KMS-11 (cell line): ENCODE data around the gene CCDC92B.

Experiments used
- H2AFZ ChIP-seq: fragments of 200-600 bp; sonication (generic); 2 replicates; pipeline ENCODE4 v1.6.1; 2016; ENCODE audit warnings: antibody characterized with exemption, mixed run types, low read depth
- H3K27ac ChIP-seq: fragments of 200-600 bp; sonication (generic); 2 replicates; pipeline ENCODE4 v1.6.1; 2016; ENCODE audit warnings: mild to moderate bottlenecking, mixed run types
- H3K27me3 ChIP-seq: fragments of 200-600 bp; sonication (generic); 2 replicates; pipeline ENCODE4 v1.6.1; 2017; ENCODE audit warnings: mild to moderate bottlenecking, low read depth, mixed run types, moderate library complexity; ENCODE audit not compliant: insufficient read depth
- H3K36me3 ChIP-seq: fragments of 200-600 bp; sonication (generic); 2 replicates; pipeline ENCODE4 v1.6.1; 2017; ENCODE audit warnings: mild to moderate bottlenecking, mixed run types; ENCODE audit not compliant: insufficient read depth
- H3K4me1 ChIP-seq: fragments of 200-600 bp; sonication (generic); 2 replicates; pipeline ENCODE4 v1.6.1; 2016; ENCODE audit warnings: mild to moderate bottlenecking, low read depth, mixed run types; ENCODE audit not compliant: poor library complexity, severe bottlenecking
- H3K4me2 ChIP-seq: fragments of 200-600 bp; sonication (generic); 2 replicates; pipeline ENCODE4 v1.7.0; 2016; ENCODE audit warnings: mild to moderate bottlenecking, mixed run types
- H3K4me3 ChIP-seq: fragments of 200-600 bp; sonication (generic); IDR thresholded peaks from 2 replicates; pipeline ENCODE4 v1.6.1; 2017; ENCODE audit warnings: low read depth, low read length, mixed read lengths; ENCODE audit not compliant: insufficient read depth
- H3K79me2 ChIP-seq: fragments of 200-600 bp; sonication (generic); 2 replicates; pipeline ENCODE4 v1.6.1; 2016; ENCODE audit warnings: low read depth, mixed run types; ENCODE audit not compliant: insufficient read depth
- H3K9ac ChIP-seq: fragments of 200-600 bp; sonication (generic); 2 replicates; pipeline ENCODE4 v1.6.1; 2016; ENCODE audit warnings: mild to moderate bottlenecking, mixed run types
- H4K20me1 ChIP-seq: fragments of 200-600 bp; sonication (generic); 2 replicates; pipeline ENCODE4 v1.6.1; 2016; ENCODE audit warnings: mild to moderate bottlenecking, mixed run types; ENCODE audit not compliant: insufficient read depth
- TF ChIP-seq, protein P1 (sequence below): fragments of 200-600 bp; sonication (generic); conservative IDR thresholded peaks from 2 replicates; pipeline ENCODE4 v1.6.1; 2017; ENCODE audit warnings: low read depth, mild to moderate bottlenecking, antibody characterized with exemption, low read length, moderate library complexity, mixed read lengths

Gene CCDC92B

DNA sequence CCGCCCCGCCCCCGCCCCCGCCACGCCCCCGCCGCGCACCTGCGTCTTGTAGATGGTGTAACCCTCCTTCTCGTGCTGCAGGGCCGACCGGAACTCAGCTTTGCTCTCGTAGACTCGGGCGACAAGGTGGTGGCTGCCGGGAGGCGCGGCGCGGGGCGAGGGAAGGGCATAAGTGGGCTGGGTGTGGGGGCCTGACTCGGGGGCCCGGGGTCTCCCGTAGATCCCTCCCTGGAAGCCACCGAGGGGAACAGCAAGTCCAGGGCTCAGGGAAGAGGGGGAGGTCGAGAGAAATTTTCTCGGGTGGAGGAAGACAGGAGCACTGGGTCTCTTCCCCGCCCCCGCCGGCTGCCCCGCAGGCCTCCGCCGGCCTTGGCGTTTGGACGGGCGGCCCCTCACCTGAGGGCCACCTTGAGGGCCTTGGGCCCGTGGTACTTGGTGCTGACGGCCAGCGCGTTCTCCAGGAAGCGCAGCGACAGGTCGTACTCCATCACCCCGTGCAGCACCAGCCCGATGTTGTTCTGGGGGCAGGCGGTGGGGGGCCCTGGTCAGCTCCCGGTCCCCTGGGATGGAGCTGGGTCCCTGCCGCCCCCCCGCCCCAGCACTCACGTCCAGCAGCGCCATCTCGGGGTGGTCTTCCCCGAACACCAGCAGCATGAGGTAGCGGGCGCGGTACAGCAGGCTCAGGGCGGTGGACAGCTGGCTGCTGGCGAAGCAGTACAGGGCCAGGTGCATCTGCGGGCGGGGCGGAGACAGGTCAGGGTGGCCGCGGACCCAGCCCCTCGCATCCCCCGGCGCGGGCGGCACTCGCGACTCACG is 57.3 kb downstream of the CCDC92B start:
- Histone ChIP-seq H4K20me1 (no peaks in the 10 kb centered on the region), H3K79me2 (no peaks in the 10 kb centered on the region), H3K27me3 (no peaks in the 10 kb centered on the region), H2AFZ (no peak overlapping the region), H3K4me1 (no peaks in the 10 kb centered on the region), H3K36me3 (no peaks in the 10 kb centered on the region), H3K4me3 (no peak overlapping the region), H3K27ac (no peak overlapping the region), H3K9ac (no peak overlapping the region), H3K4me2 (no peak overlapping the region)
- TF ChIP-seq, protein P1, sequence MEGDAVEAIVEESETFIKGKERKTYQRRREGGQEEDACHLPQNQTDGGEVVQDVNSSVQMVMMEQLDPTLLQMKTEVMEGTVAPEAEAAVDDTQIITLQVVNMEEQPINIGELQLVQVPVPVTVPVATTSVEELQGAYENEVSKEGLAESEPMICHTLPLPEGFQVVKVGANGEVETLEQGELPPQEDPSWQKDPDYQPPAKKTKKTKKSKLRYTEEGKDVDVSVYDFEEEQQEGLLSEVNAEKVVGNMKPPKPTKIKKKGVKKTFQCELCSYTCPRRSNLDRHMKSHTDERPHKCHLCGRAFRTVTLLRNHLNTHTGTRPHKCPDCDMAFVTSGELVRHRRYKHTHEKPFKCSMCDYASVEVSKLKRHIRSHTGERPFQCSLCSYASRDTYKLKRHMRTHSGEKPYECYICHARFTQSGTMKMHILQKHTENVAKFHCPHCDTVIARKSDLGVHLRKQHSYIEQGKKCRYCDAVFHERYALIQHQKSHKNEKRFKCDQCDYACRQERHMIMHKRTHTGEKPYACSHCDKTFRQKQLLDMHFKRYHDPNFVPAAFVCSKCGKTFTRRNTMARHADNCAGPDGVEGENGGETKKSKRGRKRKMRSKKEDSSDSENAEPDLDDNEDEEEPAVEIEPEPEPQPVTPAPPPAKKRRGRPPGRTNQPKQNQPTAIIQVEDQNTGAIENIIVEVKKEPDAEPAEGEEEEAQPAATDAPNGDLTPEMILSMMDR, result no peak

DNA sequence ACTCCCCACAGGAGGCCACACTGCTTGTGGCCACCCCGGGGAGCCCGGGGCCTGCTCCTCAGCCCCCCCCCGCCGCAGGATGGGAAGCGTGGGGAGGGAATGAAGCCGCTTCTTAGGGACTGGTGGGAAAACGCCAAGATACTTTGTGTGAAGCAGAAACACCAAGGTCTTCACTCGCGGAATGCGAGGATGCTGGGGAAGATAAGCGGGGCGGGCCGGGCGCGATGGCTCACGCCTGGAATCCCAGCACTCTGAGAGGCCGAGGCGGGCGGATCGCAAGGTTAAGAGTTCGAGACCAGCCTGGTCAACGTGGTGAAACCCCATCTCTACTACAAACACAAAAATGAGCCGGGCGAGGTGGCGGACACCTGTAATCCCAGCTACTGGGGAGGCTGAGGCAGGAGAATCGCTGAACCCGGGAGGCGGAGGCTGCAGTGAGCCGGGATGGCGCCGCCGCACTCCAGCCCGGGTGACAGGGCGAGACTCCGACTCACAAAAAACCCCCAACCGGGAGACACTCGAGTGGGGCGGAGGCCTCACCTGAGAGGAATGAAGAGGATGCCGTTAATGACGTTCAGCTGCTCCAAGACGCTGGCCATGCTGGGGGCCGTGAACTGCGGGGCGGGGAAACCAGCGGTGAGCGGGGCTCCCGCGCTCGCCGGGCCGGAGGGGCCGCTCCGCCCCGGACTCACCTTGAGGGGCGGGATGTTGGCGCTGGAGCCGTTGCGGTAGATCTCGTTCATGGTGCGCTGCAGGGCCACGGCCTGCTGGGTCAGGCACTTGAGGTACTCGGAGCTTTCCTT is 58.2 kb downstream of the CCDC92B start:
- Histone ChIP-seq H3K27me3 (no peaks in the 10 kb centered on the region), H3K27ac (no peak overlapping the region), H3K4me1 (no peaks in the 10 kb centered on the region), H3K79me2 (no peaks in the 10 kb centered on the region), H4K20me1 (no peaks in the 10 kb centered on the region), H3K9ac (no peak overlapping the region), H3K36me3 (no peaks in the 10 kb centered on the region), H3K4me2 (no peak overlapping the region), H3K4me3 (no peak overlapping the region), H2AFZ (no peak overlapping the region)
- TF ChIP-seq, protein P1, result no peak

GRCh38 chr17:2690165-2691068 is 59.0 kb downstream of the CCDC92B start:
- H3K4me3 ChIP-seq, result no peak overlapping the region
- H3K4me2 ChIP-seq, result no peak overlapping the region
- H3K27ac ChIP-seq, result no peak overlapping the region
- H3K36me3 ChIP-seq, result no peaks in the 10 kb centered on the region
- TF ChIP-seq, protein P1, result no peak
- H2AFZ ChIP-seq, result no peak overlapping the region
- no peaks in the 10 kb centered on the region for H3K4me1 ChIP-seq
- H3K9ac ChIP-seq, result no peak overlapping the region
- H3K79me2 ChIP-seq, result no peaks in the 10 kb centered on the region
- H3K27me3 ChIP-seq, result no peaks in the 10 kb centered on the region
- H4K20me1 ChIP-seq, result no peaks in the 10 kb centered on the region

- Histone ChIP-seq H4K20me1 (no peaks in the 10 kb centered on the region), H3K4me3 (no peak overlapping the region), H2AFZ (no peak overlapping the region), H3K27ac (no peak overlapping the region), H3K36me3 (no peaks in the 10 kb centered on the region), H3K9ac (no peak overlapping the region), H3K4me1 (no peaks in the 10 kb centered on the region), H3K27me3 (no peaks in the 10 kb centered on the region), H3K4me2 (no peak overlapping the region), H3K79me2 (no peaks in the 10 kb centered on the region)
- TF ChIP-seq, protein P1, result no peak
Observed at GRCh38 chr17:2689411-2690164, 59.9 kb downstream of the CCDC92B start.
